ENCODE results near the gene AFAP1L2.

GRCh38 chr10:114328874-114329273, 75.4 kb downstream of the AFAP1L2 start:
- TF ChIP-seq CTCF (IDR thresholded peaks at IDR 0.05) (no peak), EZH2 (IDR thresholded peaks at IDR 0.05; ENCODE audit: borderline replicate concordance, insufficient read depth, low read depth, low read length, poor library complexity, severe bottlenecking) (no peak)
